IMR-90 (cell line): ENCODE data around the gene DCC. TPM values are rescaled to one million over a fixed set of nuclear protein-coding genes. Genes with fewer than 3 reads are reported as not detected.

Source experiments
- ATAC-seq: fragments of 200-7000 bp; cut with Tn5 transposase; 2 replicates; pipeline ENCODE4 v1.9.1; 2020; ENCODE audit warnings: low read depth, mild to moderate bottlenecking, moderate library complexity
- BruUV-seq: library from RNA; stranded (reverse); fragments of 400-500 nt; replicated peaks from 2 replicates; lab custom pipeline; 2021; lab: Mats Ljungman, UMichigan
- CTCF ChIA-PET: fragments of 300-600 bp; formaldehyde crosslinking; extraction: SDS; loops from one replicate; lab custom pipeline; 2021; ENCODE audit warnings: antibody characterized with exemption; lab: Yijun Ruan, JAX
- POLR2A ChIA-PET: fragments of 300-600 bp; sonication (Branson Sonifier 250); formaldehyde crosslinking; loops from one replicate; lab custom pipeline; 2022; ENCODE audit warnings: antibody characterized with exemption; ENCODE audit not compliant: unreplicated experiment; lab: Charles Lee
- DNase-seq: peaks from one replicate; pipeline ENCODE4 v3.0.0; 2013
- H2AFZ ChIP-seq: replicated peaks from 2 replicates; pipeline ENCODE3; 2013; ENCODE audit warnings: low read length, mild to moderate bottlenecking; ENCODE audit not compliant: poor library complexity
- H2AK5ac ChIP-seq: 2 replicates; pipeline ENCODE4 v1.6.1; 2013; ENCODE audit warnings: low read depth, low read length, inconsistent platforms
- H2AK9ac ChIP-seq: replicated peaks from 2 replicates; pipeline ENCODE3; 2013; ENCODE audit warnings: mild to moderate bottlenecking, low read depth, low read length, moderate library complexity; ENCODE audit not compliant: poor library complexity
- H2BK120ac ChIP-seq: 2 replicates; pipeline ENCODE4 v1.6.1; 2013; ENCODE audit warnings: low read depth, low read length, inconsistent platforms
- H2BK15ac ChIP-seq: 3 replicates; pipeline ENCODE4 v1.6.1; 2013; ENCODE audit warnings: low read depth, low read length, inconsistent platforms
- H2BK20ac ChIP-seq: 2 replicates; pipeline ENCODE4 v1.6.1; 2013; ENCODE audit warnings: low read depth, mild to moderate bottlenecking, inconsistent platforms, low read length, moderate library complexity
- H2BK5ac ChIP-seq: 2 replicates; pipeline ENCODE4 v1.6.1; 2013; ENCODE audit warnings: mild to moderate bottlenecking, low read depth, low read length, inconsistent platforms; ENCODE audit not compliant: poor library complexity, severe bottlenecking
- H3K14ac ChIP-seq: replicated peaks from 2 replicates; pipeline ENCODE4 v1.6.1; 2013; ENCODE audit warnings: low read depth, low read length, inconsistent platforms
- H3K18ac ChIP-seq: 2 replicates; pipeline ENCODE4 v1.6.1; 2013; ENCODE audit warnings: low read depth, low read length, control low read depth
- H3K23ac ChIP-seq: 2 replicates; pipeline ENCODE4 v1.6.1; 2013; ENCODE audit warnings: low read depth, low read length, inconsistent platforms
- H3K27ac ChIP-seq: 2 replicates; pipeline ENCODE4 v1.5.1; 2013; ENCODE audit warnings: mild to moderate bottlenecking, control low read depth, low read length; ENCODE audit not compliant: insufficient read depth
- H3K27me3 ChIP-seq: 2 replicates; pipeline ENCODE4 v1.6.1; 2013; ENCODE audit warnings: low read length; ENCODE audit not compliant: control insufficient read depth, insufficient read depth
- H3K36me3 ChIP-seq: 2 replicates; pipeline ENCODE4 v1.6.1; 2013; ENCODE audit warnings: low read length, mixed read lengths; ENCODE audit not compliant: control insufficient read depth, insufficient read depth
- H3K4ac ChIP-seq: 2 replicates; pipeline ENCODE4 v1.6.1; 2013; ENCODE audit warnings: low read depth, low read length, inconsistent platforms
- H3K4me1 ChIP-seq: 2 replicates; pipeline ENCODE4 v1.6.1; 2013; ENCODE audit warnings: low read length, mixed read lengths; ENCODE audit not compliant: control insufficient read depth, insufficient read depth
- H3K4me2 ChIP-seq: 2 replicates; pipeline ENCODE4 v1.6.1; 2013; ENCODE audit warnings: low read depth, mild to moderate bottlenecking, control low read depth, low read length, moderate library complexity
- H3K4me3 ChIP-seq: 2 replicates; pipeline ENCODE4 v1.5.1; 2013; ENCODE audit warnings: low read depth, mild to moderate bottlenecking, control low read depth, low read length, moderate library complexity; ENCODE audit not compliant: insufficient read depth
- H3K56ac ChIP-seq: 2 replicates; pipeline ENCODE4 v1.6.1; 2013; ENCODE audit warnings: low read length, inconsistent platforms; ENCODE audit not compliant: insufficient read depth; ENCODE audit errors: extremely low read depth
- H3K79me1 ChIP-seq, 2 experiments: 2 replicates each; pipeline ENCODE4 v1.6.1; 2013; ENCODE audit warnings: low read length in 2 of 2, inconsistent platforms in 1 of 2, low read depth in 1 of 2
- H3K9ac ChIP-seq: 2 replicates; pipeline ENCODE4 v1.6.1; 2013; ENCODE audit warnings: low read depth, low read length, control low read depth
- H3K9me1 ChIP-seq: 2 replicates; pipeline ENCODE4 v1.6.1; 2013; ENCODE audit warnings: low read length, inconsistent platforms; ENCODE audit not compliant: insufficient read depth
- H3K9me3 ChIP-seq: 2 replicates; pipeline ENCODE4 v1.6.1; 2013; ENCODE audit warnings: low read length; ENCODE audit not compliant: control insufficient read depth, insufficient read depth
- H4K20me1 ChIP-seq: 2 replicates; pipeline ENCODE4 v1.6.1; 2013; ENCODE audit warnings: low read length, inconsistent platforms; ENCODE audit not compliant: insufficient read depth
- H4K5ac ChIP-seq: 2 replicates; pipeline ENCODE4 v1.6.1; 2013; ENCODE audit warnings: mild to moderate bottlenecking, low read depth, low read length, control low read depth
- H4K8ac ChIP-seq, 2 experiments: 2 replicates each; pipeline ENCODE4 v1.6.1; 2013; ENCODE audit warnings: low read depth in 2 of 2, low read length in 2 of 2, control low read depth in 1 of 2, inconsistent platforms in 1 of 2
- H4K91ac ChIP-seq: 2 replicates; pipeline ENCODE4 v1.6.1; 2013; ENCODE audit warnings: low read depth, low read length, inconsistent platforms; ENCODE audit not compliant: insufficient read depth
- CEBPB ChIP-seq: IDR thresholded peaks from 2 replicates; pipeline ENCODE4 v1.6.1; 2012; ENCODE audit warnings: low read depth, low read length, improper control_type of control experiment
- FOS ChIP-seq: fragments of 150-350 bp; IDR thresholded peaks from 2 replicates; pipeline ENCODE4 v1.6.1; 2016; ENCODE audit warnings: low read depth, low read length
- MAFK ChIP-seq: IDR thresholded peaks from 2 replicates; pipeline ENCODE4 v1.6.1; 2012; ENCODE audit warnings: low read depth, low read length, improper control_type of control experiment
- MXI1 ChIP-seq: IDR thresholded peaks from 2 replicates; pipeline ENCODE4 v1.6.1; 2012; ENCODE audit warnings: low read depth, mild to moderate bottlenecking, low read length, moderate library complexity, borderline replicate concordance
- NFE2L2 ChIP-seq: fragments of 150-350 bp; IDR thresholded peaks from 2 replicates; pipeline ENCODE4 v1.6.1; 2016; ENCODE audit warnings: low read depth, mild to moderate bottlenecking, low read length
- POLR2A ChIP-seq: IDR thresholded peaks from 2 replicates; pipeline ENCODE4 v1.6.1; 2012; ENCODE audit warnings: mild to moderate bottlenecking, low read depth, low read length
- RFX5 ChIP-seq: IDR thresholded peaks from 2 replicates; pipeline ENCODE4 v1.8.0; 2012; ENCODE audit warnings: low read depth, mild to moderate bottlenecking, low read length, moderate library complexity
- SMC3 ChIP-seq: fragments of 150-350 bp; IDR thresholded peaks from 2 replicates; pipeline ENCODE4 v1.6.1; 2016; ENCODE audit warnings: low read depth, mild to moderate bottlenecking, antibody characterized with exemption, low read length, moderate library complexity
- USF2 ChIP-seq: fragments of 150-350 bp; IDR thresholded peaks from 2 replicates; pipeline ENCODE4 v1.6.1; 2017; ENCODE audit warnings: mild to moderate bottlenecking, antibody characterized with exemption, low read length, low read depth
- WGBS, 2 experiments: methylation state at CpG; one replicate each; pipeline versions ENCODE4 v1.1.5 to v1.1.7; 2013; ENCODE audit warnings: missing lambda C conversion rate in 2 of 2; ENCODE audit not compliant: insufficient read length in 1 of 2; ENCODE audit errors: extremely low coverage in 2 of 2; 5-methylcytosine and 5-hydroxymethylcytosine counted together
- dilution Hi-C: fragments of 300-500 bp; cut with HindIII; formaldehyde crosslinking; loops from one replicate; pipeline ENCODE4 v1.14.3; 2018; ENCODE audit warnings: low sequenced_read_pairs; ENCODE audit not compliant: unreplicated experiment
- in situ Hi-C: fragments of 300-500 bp; cut with MboI; formaldehyde crosslinking; loops from 3 replicates; pipeline ENCODE4 v1.14.3; 2019; ENCODE audit warnings: low sequenced_read_pairs, inconsistent platforms, mixed read lengths
- intact Hi-C: fragments of 100-400 bp; cut with micrococcal nuclease; formaldehyde crosslinking; loops from 2 replicates; pipeline ENCODE4 v1.10.0; 2022
- polyA plus RNA-seq, 3 experiments: library from polyadenylated mRNA; depleted of rRNA; stranded (reverse); fragments of >200 nt; gene quantifications; 2 replicates each; pipeline ENCODE4 v1.2.3, GENCODE V29; 2012; ENCODE audit warnings: low replicate concordance in 1 of 3
- total RNA-seq: library from RNA; depleted of rRNA; stranded (reverse); fragments of >200 nt; gene quantifications from 2 replicates; pipeline ENCODE4 v1.2.3, GENCODE V29; 2012
- TF ChIP-seq, protein P1 (sequence below): fragments of 150-350 bp; IDR thresholded peaks from 2 replicates; pipeline ENCODE4 v1.6.1; 2016; ENCODE audit warnings: low read depth, mild to moderate bottlenecking, low read length, moderate library complexity, borderline replicate concordance
- TF ChIP-seq, protein P2 (sequence below): conservative IDR thresholded peaks from 2 replicates; pipeline ENCODE4 v1.5.1; 2012; ENCODE audit warnings: mild to moderate bottlenecking, low read depth, low read length, improper control_type of control experiment

DCC gene
- total and polyA plus RNA-seq, 2 of the 4 experiments (the other 2 are of a cell fraction), result 0.31 to 0.54 TPM

- in situ Hi-C loops, result no loop called here
- no peak overlapping the region for H2BK15ac ChIP-seq
- H3K9me3 ChIP-seq, result peaks cover 7% of the 10 kb centered on the region
- no peak overlapping the region for H3K9ac ChIP-seq
- no peaks in the 10 kb centered on the region for H3K36me3 ChIP-seq
- no peak overlapping the region for H4K8ac ChIP-seq
- H3K4me3 ChIP-seq, result no peak overlapping the region
- no peak overlapping the region for H4K91ac ChIP-seq
- H2BK120ac ChIP-seq, result no peak overlapping the region
- WGBS, 2 experiments, result no CpG with 5 or more reads among the region's 1 CpG
- H2BK5ac ChIP-seq, result no peak overlapping the region
- no peak overlapping the region for H3K56ac ChIP-seq
- no TSS peak for BruUV-seq
- ChIA-PET POLR2A (no interaction called here), CTCF (no interaction called here)
- H3K4me2 ChIP-seq, result no peak overlapping the region
- dilution Hi-C loops, result no loop called here
- no peak overlapping the region for H3K4ac ChIP-seq
- intact Hi-C loops, result no loop called here
- no peak overlapping the region for H4K5ac ChIP-seq
- no peak overlapping the region for H3K14ac ChIP-seq
- H2AK9ac ChIP-seq, result no peak overlapping the region
- DNase-seq (peak; percentile 42), ATAC-seq (no peak)
- H2AFZ ChIP-seq, result no peak overlapping the region
- TF ChIP-seq CEBPB, result no peak
- TF ChIP-seq MXI1, result no peak
- no peak for TF ChIP-seq RFX5
- TF ChIP-seq, protein P1, sequence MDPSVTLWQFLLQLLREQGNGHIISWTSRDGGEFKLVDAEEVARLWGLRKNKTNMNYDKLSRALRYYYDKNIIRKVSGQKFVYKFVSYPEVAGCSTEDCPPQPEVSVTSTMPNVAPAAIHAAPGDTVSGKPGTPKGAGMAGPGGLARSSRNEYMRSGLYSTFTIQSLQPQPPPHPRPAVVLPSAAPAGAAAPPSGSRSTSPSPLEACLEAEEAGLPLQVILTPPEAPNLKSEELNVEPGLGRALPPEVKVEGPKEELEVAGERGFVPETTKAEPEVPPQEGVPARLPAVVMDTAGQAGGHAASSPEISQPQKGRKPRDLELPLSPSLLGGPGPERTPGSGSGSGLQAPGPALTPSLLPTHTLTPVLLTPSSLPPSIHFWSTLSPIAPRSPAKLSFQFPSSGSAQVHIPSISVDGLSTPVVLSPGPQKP, result no peak
- TF ChIP-seq POLR2A, result no peak
- TF ChIP-seq MAFK, result no peak
- TF ChIP-seq NFE2L2, result no peak
- TF ChIP-seq, protein P2, sequence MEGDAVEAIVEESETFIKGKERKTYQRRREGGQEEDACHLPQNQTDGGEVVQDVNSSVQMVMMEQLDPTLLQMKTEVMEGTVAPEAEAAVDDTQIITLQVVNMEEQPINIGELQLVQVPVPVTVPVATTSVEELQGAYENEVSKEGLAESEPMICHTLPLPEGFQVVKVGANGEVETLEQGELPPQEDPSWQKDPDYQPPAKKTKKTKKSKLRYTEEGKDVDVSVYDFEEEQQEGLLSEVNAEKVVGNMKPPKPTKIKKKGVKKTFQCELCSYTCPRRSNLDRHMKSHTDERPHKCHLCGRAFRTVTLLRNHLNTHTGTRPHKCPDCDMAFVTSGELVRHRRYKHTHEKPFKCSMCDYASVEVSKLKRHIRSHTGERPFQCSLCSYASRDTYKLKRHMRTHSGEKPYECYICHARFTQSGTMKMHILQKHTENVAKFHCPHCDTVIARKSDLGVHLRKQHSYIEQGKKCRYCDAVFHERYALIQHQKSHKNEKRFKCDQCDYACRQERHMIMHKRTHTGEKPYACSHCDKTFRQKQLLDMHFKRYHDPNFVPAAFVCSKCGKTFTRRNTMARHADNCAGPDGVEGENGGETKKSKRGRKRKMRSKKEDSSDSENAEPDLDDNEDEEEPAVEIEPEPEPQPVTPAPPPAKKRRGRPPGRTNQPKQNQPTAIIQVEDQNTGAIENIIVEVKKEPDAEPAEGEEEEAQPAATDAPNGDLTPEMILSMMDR, result no peak
- TF ChIP-seq FOS, result no peak
- no peak for TF ChIP-seq SMC3
- TF ChIP-seq USF2, result no peak
- H2AK5ac ChIP-seq, result no peak overlapping the region
- no peaks in the 10 kb centered on the region for H3K27me3 ChIP-seq
- H4K20me1 ChIP-seq, result no peaks in the 10 kb centered on the region
- H3K9me1 ChIP-seq, result no peaks in the 10 kb centered on the region
- H3K27ac ChIP-seq, result no peak overlapping the region
- H3K79me1 ChIP-seq, result no peaks in the 10 kb centered on the region
- no peaks in the 10 kb centered on the region for H3K4me1 ChIP-seq
- H3K23ac ChIP-seq, result no peak overlapping the region
- H3K18ac ChIP-seq, result no peak overlapping the region
- H2BK20ac ChIP-seq, result no peak overlapping the region
Measured at GRCh38 chr18:52569492-52569891, 229.5 kb downstream of the DCC start.
